CD4-positive, alpha-beta T cell (primary cell): ENCODE results near the gene TMBIM6. TPM values are rescaled to one million over a fixed set of nuclear protein-coding genes. Genes with fewer than 3 reads are reported as not detected.

Experiments
- ATAC-seq: fragments of 200-7000 bp; cut with Tn5 transposase; one replicate; pipeline ENCODE4 v1.10.0; 2022; ENCODE audit warnings: mild to moderate bottlenecking; ENCODE audit not compliant: poor library complexity
- CTCF ChIA-PET: fragments of 350-600 bp; sonication (Branson Sonifier 250); formaldehyde crosslinking; loops from one replicate; lab custom pipeline; 2021; ENCODE audit warnings: antibody characterized with exemption, inconsistent platforms; lab: Charles Lee
- POLR2A ChIA-PET: fragments of 350-600 bp; sonication (Branson Sonifier 250); formaldehyde crosslinking; loops from one replicate; lab custom pipeline; 2021; ENCODE audit warnings: antibody characterized with exemption, inconsistent platforms; lab: Charles Lee
- DNase-seq, 14 experiments: peaks; one replicate each; pipeline ENCODE4 v3.0.0-alpha.2; 2013 to 2020; ENCODE audit warnings: mixed read lengths in 2 of 14
- H3K27ac ChIP-seq, 2 donors: one replicate each; pipeline versions ENCODE4 v1.5.1 to v1.7.0; 2013; ENCODE audit warnings: low read length in 2 of 2, low read depth in 1 of 2, mild to moderate bottlenecking in 1 of 2
- H3K27me3 ChIP-seq, 2 experiments: 1 replicate in 1 of 2; 2 replicates in 1 of 2; pipeline versions ENCODE4 v1.6.1 to v1.7.0; 2013; ENCODE audit warnings: low read length in 2 of 2, control low read depth in 1 of 2, mild to moderate bottlenecking in 1 of 2, moderate library complexity in 1 of 2; ENCODE audit not compliant: insufficient read depth in 2 of 2, control insufficient read depth in 1 of 2
- H3K36me3 ChIP-seq: one replicate; pipeline ENCODE4 v1.6.1; 2013; ENCODE audit warnings: low read length, control low read depth; ENCODE audit not compliant: insufficient read depth
- H3K4me1 ChIP-seq: one replicate; pipeline ENCODE4 v1.6.1; 2013; ENCODE audit warnings: low read length, control low read depth; ENCODE audit not compliant: insufficient read depth
- H3K4me3 ChIP-seq: one replicate; pipeline ENCODE4 v1.5.1; 2013; ENCODE audit warnings: mild to moderate bottlenecking, low read length, moderate library complexity
- H3K9me3 ChIP-seq, 2 experiments: 1 replicate in 1 of 2; 2 replicates in 1 of 2; pipeline versions ENCODE4 v1.6.1 to v1.7.0; 2013; ENCODE audit warnings: low read length in 2 of 2, mild to moderate bottlenecking in 2 of 2, control low read depth in 1 of 2, moderate library complexity in 1 of 2; ENCODE audit not compliant: control insufficient read depth in 1 of 2, insufficient read depth in 1 of 2
- H3K27ac Mint-ChIP-seq: one replicate; pipeline ENCODE4 v1.8.0; 2020; ENCODE audit warnings: mixed read lengths
- H3K27me3 Mint-ChIP-seq: one replicate; pipeline ENCODE4 v1.8.0; 2021; ENCODE audit warnings: mixed read lengths
- H3K36me3 Mint-ChIP-seq: one replicate; pipeline ENCODE4 v1.8.0; 2021; ENCODE audit warnings: low read depth, mixed read lengths
- H3K4me1 Mint-ChIP-seq: one replicate; pipeline ENCODE4 v1.8.0; 2021; ENCODE audit warnings: low read depth, mixed read lengths
- H3K4me3 Mint-ChIP-seq: one replicate; pipeline ENCODE4 v1.8.0; 2020; ENCODE audit warnings: mild to moderate bottlenecking, mixed read lengths
- H3K9me3 Mint-ChIP-seq: one replicate; pipeline ENCODE4 v1.8.0; 2020; ENCODE audit warnings: mixed read lengths
- CTCF ChIP-seq: fragments of 200-600 bp; IDR thresholded peaks from one replicate; pipeline ENCODE4 v1.8.0; 2022; ENCODE audit warnings: antibody characterized with exemption, mild to moderate bottlenecking
- intact Hi-C, 2 experiments: fragments of 100-400 bp; cut with DNase I in 1 of 2; cut with micrococcal nuclease in 1 of 2; formaldehyde crosslinking; loops; one replicate each; pipeline versions ENCODE4 v1.15.1 to v1.9.0; 2023 to 2025; cut with DNase I, micrococcal nuclease
- total RNA-seq, 174 experiments: library from RNA in 2 of 174; stranded (reverse) in 2 of 174; gene quantifications; one replicate each; pipeline ENCODE4 v1.2.3 and lab custom pipeline; 2021 to 2026

TMBIM6 gene
- total RNA-seq, 2 experiments from 2014 or later, result 274 to 279 TPM

- CTCF ChIA-PET, result no interaction called here
- no peak overlapping the region for H3K4me3 Mint-ChIP-seq
- Histone ChIP-seq H3K4me3 (no peak overlapping the region), H3K36me3 (peaks cover 26% of the 10 kb centered on the region), H3K27me3 (no peaks in the 10 kb centered on the region), H3K27ac (no peak overlapping the region), H3K9me3 (no peaks in the 10 kb centered on the region), H3K4me1 (no peaks in the 10 kb centered on the region)
- ATAC-seq, result no peak
- no peaks in the 10 kb centered on the region for H3K27me3 Mint-ChIP-seq
- no peak overlapping the region for H3K27ac Mint-ChIP-seq
- intact Hi-C loops, result loop anchor here in 1 of 2 experiments (5.0 kb wide), 1 partner anchor 1174 kb away; no protein-coding TSS in a partner anchor
- POLR2A ChIA-PET, result no interaction called here
- peaks cover 25% of the 10 kb centered on the region for H3K36me3 Mint-ChIP-seq
- H3K9me3 Mint-ChIP-seq, result no peaks in the 10 kb centered on the region
- no peak for DNase-seq
- H3K4me1 Mint-ChIP-seq, result no peaks in the 10 kb centered on the region
- TF ChIP-seq CTCF, result no peak
Measured at GRCh38 chr12:49807991-49808580, 66.7 kb downstream of the TMBIM6 start.

- H3K36me3 Mint-ChIP-seq, result peaks cover 20% of the 10 kb centered on the region
- ATAC-seq (no peak), DNase-seq (no peak)
- no peak overlapping the region for H3K27ac Mint-ChIP-seq
- H3K36me3 ChIP-seq, result peaks cover 22% of the 10 kb centered on the region
- no peaks in the 10 kb centered on the region for H3K9me3 Mint-ChIP-seq
- no peaks in the 10 kb centered on the region for H3K4me1 Mint-ChIP-seq
- ChIA-PET POLR2A (no interaction called here), CTCF (no interaction called here)
- H3K4me3 Mint-ChIP-seq, result no peak overlapping the region
- no peak for TF ChIP-seq CTCF
- H3K9me3 ChIP-seq, result no peaks in the 10 kb centered on the region
- no peaks in the 10 kb centered on the region for H3K27me3 ChIP-seq
- no peaks in the 10 kb centered on the region for H3K27me3 Mint-ChIP-seq
- intact Hi-C loops, result loop anchor here in 1 of 2 experiments (5.0 kb wide), 1 partner anchor 1173 kb away; no protein-coding TSS in a partner anchor
- H3K27ac ChIP-seq, result no peak overlapping the region
- H3K4me3 ChIP-seq, result no peak overlapping the region
- H3K4me1 ChIP-seq, result no peaks in the 10 kb centered on the region
Measured at GRCh38 chr12:49808686-49809380, 67.5 kb downstream of the TMBIM6 start.

- H3K36me3 ChIP-seq, result peaks cover 21% of the 10 kb centered on the region
- no peaks in the 10 kb centered on the region for H3K27me3 ChIP-seq
- Mint-ChIP-seq H3K4me3 (no peak overlapping the region), H3K27me3 (no peaks in the 10 kb centered on the region), H3K9me3 (no peaks in the 10 kb centered on the region), H3K4me1 (no peaks in the 10 kb centered on the region), H3K36me3 (peaks cover 16% of the 10 kb centered on the region), H3K27ac (no peak overlapping the region)
- intact Hi-C loops, result loop anchor here in 1 of 2 experiments (5.0 kb wide), 1 partner anchor 1173 kb away; no protein-coding TSS in a partner anchor
- TF ChIP-seq CTCF, result no peak
- no peaks in the 10 kb centered on the region for H3K9me3 ChIP-seq
- ATAC-seq, result no peak
- ChIA-PET POLR2A (no interaction called here), CTCF (no interaction called here)
- H3K27ac ChIP-seq, result no peak overlapping the region
- no peak for DNase-seq
- no peaks in the 10 kb centered on the region for H3K4me1 ChIP-seq
- H3K4me3 ChIP-seq, result no peak overlapping the region
Measured at GRCh38 chr12:49809381-49809905, 68.1 kb downstream of the TMBIM6 start.
